Measurements from ENCODE around the gene PIAS4. TPM values are rescaled to one million over a fixed set of nuclear protein-coding genes. Genes with fewer than 3 reads are reported as not detected.

PIAS4 gene
- total and polyA plus RNA-seq, 8 donors, result 6.6 to 93.6 (median 16.1) TPM

- Histone ChIP-seq H3K27me3 (no peaks in the 10 kb centered on the region), H3K27ac (peak overlapping the region in 1 of 5 donors; percentile 91), H3K4me1 (peaks cover 21 to 88% (median 32%) of the 10 kb centered on the region in 4 donors), H3K36me3 (peaks cover 87 to 89% (median 88%) of the 10 kb centered on the region in 4 donors), H3K4me3 (peak overlapping the region in 1 of 4 donors; percentile 1), H3K9me3 (no peaks in the 10 kb centered on the region)
- intact Hi-C loops (cut with DNase I; ENCODE audit: low total_unique reads), result loop anchor here (10.0 kb wide), 1 partner anchor 204 kb away; the partner anchor contains the start of genes ANKRD24 and SIRT6
- DNase-seq, result peak in 1 of 2 donors; percentile 13
- TF ChIP-seq EP300 (IDR thresholded peaks at IDR 0.05), result no peak
- TF ChIP-seq, protein P1, sequence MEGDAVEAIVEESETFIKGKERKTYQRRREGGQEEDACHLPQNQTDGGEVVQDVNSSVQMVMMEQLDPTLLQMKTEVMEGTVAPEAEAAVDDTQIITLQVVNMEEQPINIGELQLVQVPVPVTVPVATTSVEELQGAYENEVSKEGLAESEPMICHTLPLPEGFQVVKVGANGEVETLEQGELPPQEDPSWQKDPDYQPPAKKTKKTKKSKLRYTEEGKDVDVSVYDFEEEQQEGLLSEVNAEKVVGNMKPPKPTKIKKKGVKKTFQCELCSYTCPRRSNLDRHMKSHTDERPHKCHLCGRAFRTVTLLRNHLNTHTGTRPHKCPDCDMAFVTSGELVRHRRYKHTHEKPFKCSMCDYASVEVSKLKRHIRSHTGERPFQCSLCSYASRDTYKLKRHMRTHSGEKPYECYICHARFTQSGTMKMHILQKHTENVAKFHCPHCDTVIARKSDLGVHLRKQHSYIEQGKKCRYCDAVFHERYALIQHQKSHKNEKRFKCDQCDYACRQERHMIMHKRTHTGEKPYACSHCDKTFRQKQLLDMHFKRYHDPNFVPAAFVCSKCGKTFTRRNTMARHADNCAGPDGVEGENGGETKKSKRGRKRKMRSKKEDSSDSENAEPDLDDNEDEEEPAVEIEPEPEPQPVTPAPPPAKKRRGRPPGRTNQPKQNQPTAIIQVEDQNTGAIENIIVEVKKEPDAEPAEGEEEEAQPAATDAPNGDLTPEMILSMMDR (IDR thresholded peaks at IDR 0.05), result no peak
- TF ChIP-seq POLR2AphosphoS5 (IDR thresholded peaks at IDR 0.05), result no peak
- TF ChIP-seq POLR2A (IDR thresholded peaks at IDR 0.05), result no peak
- 85 to 88% (median 87%) methylated on average over 20 to 31 of the region's 31 CpGs for WGBS, 5 donors
Measured at GRCh38 chr19:3980353-3981251, 26.9 kb upstream of the PIAS4 start.

- 80 to 86% (median 83%) methylated on average over 6 to 10 of the region's 10 CpGs for WGBS, 5 donors
- Histone ChIP-seq H3K4me3 (peak overlapping the region in 1 of 4 donors; percentile 1), H3K36me3 (peaks cover 80 to 82% (median 80%) of the 10 kb centered on the region in 4 donors), H3K4me1 (peaks cover 27 to 89% (median 39%) of the 10 kb centered on the region in 4 donors), H3K27ac (peak overlapping the region in 1 of 5 donors; percentile 91), H3K27me3 (no peaks in the 10 kb centered on the region), H3K9me3 (no peaks in the 10 kb centered on the region)
- TF ChIP-seq, protein P1 (IDR thresholded peaks at IDR 0.05), result no peak
- no peak for TF ChIP-seq POLR2A (IDR thresholded peaks at IDR 0.05)
- TF ChIP-seq POLR2AphosphoS5 (IDR thresholded peaks at IDR 0.05), result no peak
- TF ChIP-seq EP300 (IDR thresholded peaks at IDR 0.05), result no peak
- intact Hi-C loops (cut with DNase I; ENCODE audit: low total_unique reads), result loop anchor here (10.0 kb wide), 1 partner anchor 203 kb away; the partner anchor contains the start of genes ANKRD24 and SIRT6
- no peak for DNase-seq
Measured at GRCh38 chr19:3981373-3981735, 26.2 kb upstream of the PIAS4 start.

- H3K4me1 ChIP-seq, result peaks cover 34 to 89% (median 46%) of the 10 kb centered on the region in 4 donors
- intact Hi-C loops (cut with DNase I; ENCODE audit: low total_unique reads), result loop anchor here (10.0 kb wide), 1 partner anchor 203 kb away; the partner anchor contains the start of genes ANKRD24 and SIRT6
- 81 to 86% (median 84%) methylated on average over 30 to 39 of the region's 39 CpGs for WGBS, 5 donors
Measured at GRCh38 chr19:3981736-3982681, 25.5 kb upstream of the PIAS4 start.

More at GRCh38 chr19:3981736-3982681, 25.5 kb upstream of the PIAS4 start:
- H3K9me3 ChIP-seq, result no peaks in the 10 kb centered on the region
- peak overlapping the region in 2 of 4 donors; percentile 67 to 74 for H3K4me3 ChIP-seq
- peak overlapping the region in 4 of 5 donors; percentile 91 to 99 (median 97) for H3K27ac ChIP-seq
- TF ChIP-seq EP300 (IDR thresholded peaks at IDR 0.05) (no peak), POLR2A (IDR thresholded peaks at IDR 0.05) (no peak), POLR2AphosphoS5 (IDR thresholded peaks at IDR 0.05) (no peak)
- TF ChIP-seq, protein P1 (IDR thresholded peaks at IDR 0.05), result no peak
- DNase-seq, result peak in 1 of 2 donors; percentile 9
- H3K36me3 ChIP-seq, result peaks cover 73 to 75% (median 74%) of the 10 kb centered on the region in 4 donors
- H3K27me3 ChIP-seq, result no peaks in the 10 kb centered on the region
